Measurements from ENCODE around the gene GRIA4.
"Not testable (repeated sequence)": the region's sequence is repeated elsewhere in the genome, so short reads cannot be mapped to it uniquely, and the experiment has no call there.

GRIA4 gene

DNA sequence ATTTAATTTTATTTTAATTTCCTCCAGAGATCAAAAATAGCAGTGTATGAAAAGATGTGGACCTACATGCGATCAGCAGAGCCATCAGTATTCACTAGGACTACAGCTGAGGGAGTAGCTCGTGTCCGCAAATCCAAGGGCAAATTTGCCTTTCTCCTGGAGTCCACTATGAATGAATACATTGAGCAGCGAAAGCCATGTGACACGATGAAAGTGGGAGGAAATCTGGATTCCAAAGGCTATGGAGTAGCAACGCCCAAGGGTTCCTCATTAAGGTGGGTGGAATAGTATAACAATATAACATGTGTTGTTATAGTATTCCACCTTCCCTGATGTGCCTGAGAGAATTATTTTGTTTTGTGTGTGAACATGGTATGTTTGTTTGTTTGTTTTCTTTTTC lies 323.8 kb downstream of the GRIA4 start:
- no peak for DNase-seq

DNA sequence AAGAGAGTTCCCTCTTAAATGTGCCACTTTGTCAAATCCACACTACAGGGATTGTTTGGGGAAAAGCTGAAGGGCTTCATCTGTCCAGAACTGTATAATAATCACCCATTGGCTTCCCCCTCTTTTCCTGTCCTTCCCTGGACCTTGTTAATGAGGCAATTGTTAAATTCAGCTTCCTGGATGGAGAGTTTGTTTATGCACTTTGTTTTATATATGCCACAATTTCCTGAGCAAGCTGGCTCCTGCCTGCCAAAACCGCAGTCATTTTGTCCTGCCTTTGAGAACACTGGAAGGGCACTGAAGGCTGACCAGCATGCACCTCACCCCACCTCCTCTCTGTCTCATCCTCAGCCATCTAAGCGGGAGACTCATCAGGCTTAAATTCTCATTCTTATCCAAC lies 325.9 kb downstream of the GRIA4 start:
- no peak for DNase-seq

GRCh38 chr11:105937331-105937730 lies 327.5 kb downstream of the GRIA4 start:
- no peak for DNase-seq

DNA sequence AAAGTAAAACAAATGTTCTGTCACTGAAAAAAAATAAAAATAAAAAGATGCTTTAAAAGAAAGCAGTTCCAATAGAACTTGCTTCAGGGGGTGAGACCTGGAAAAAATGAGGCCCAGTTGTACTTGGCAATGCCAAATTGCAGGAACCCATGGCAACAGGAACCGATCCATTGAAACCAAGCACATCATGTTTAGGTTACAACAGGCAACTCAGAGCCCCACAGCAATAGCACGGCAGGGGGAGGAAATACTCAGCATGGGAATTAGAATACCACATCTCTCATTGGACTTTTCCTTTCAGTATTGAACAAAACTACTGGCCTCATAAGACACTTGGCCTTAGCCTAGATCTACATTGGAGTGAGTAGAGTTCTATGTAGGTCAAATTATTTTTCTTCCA lies 327.9 kb downstream of the GRIA4 start:
- DNase-seq, result no peak

GRCh38 chr11:105942921-105943320 lies 333.0 kb downstream of the GRIA4 start:
- DNase-seq, result no peak

DNA sequence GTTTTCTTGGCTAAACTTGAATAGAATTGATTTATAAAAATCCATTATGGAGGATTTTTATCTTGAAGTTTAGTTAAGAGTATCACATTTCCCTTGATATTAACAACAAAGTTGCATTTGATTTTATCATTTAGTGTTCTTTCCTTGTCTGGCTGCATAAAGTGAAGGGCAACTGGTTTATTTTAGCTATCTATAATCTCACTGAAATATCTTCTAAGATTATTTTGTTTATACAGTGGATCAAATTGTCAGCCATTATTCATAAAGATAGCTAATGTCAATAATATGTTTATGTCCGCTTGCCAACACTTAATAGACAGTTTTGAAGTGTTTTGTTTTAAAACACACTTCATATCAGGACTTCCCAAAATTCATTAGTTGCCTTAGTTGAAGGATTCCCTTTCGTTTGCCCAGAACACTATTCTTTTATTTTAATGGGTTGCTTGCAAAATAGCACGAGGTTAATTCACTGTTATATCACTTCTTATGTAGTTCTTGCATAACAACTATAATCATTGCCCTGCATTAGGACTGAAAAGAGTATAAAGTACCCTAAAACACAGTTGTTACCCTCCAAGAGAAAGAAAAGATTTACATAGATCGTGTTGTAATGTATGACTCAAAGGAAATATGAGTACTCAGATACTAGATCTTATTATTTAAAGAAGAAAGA lies 339.2 kb downstream of the GRIA4 start:
- DNase-seq, result no peak

GRCh38 chr11:105953886-105954285 lies 344.0 kb downstream of the GRIA4 start:
- DNase-seq, result no peak

DNA sequence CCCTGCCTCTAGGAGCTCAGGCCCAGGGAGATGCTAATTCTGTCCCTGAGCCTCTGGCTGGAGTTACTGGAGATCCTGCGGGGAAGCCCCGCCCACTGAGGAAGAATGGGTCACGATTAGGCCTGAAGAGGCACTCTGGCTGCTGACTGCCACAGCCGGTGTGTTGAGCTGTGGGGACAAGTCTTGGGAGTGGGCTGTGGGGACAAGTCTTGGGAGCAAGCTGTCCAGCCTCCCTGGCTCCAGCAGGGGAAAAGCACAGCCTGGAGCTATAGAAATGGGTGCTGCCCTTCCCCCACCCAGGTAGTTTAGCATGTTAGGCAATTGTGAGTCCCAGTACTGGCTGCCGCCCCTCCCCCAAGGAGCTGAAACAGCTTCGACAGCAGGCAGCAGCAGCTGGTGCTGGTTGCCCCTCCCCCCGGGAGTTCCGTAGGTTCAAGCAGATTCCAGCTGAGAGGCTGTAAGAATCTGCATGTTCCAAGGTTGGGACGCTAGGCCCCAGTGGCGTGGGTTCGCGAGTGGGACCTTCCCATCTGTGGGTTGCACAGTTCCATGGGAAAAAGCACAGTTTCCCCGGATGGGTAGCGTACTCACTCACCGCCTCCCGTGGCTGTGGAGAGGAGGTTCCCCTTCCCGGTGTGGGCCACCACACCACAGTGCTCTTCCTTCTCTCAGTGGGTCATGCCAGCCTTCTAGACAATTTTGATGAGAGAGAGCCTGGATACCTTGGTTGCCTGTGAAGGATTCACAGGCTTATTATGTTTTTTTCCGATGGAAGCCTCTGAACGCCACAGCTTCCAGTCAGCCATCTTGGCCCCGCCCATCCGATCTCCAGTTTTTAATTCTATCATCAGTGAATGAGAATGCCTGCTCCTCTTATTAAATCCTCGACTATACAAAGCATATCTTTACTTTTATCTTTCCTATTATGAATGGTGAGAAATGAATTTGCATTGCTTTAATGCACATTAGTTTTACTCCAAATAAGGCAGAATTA lies 350.7 kb downstream of the GRIA4 start:
- no peak for DNase-seq

DNA sequence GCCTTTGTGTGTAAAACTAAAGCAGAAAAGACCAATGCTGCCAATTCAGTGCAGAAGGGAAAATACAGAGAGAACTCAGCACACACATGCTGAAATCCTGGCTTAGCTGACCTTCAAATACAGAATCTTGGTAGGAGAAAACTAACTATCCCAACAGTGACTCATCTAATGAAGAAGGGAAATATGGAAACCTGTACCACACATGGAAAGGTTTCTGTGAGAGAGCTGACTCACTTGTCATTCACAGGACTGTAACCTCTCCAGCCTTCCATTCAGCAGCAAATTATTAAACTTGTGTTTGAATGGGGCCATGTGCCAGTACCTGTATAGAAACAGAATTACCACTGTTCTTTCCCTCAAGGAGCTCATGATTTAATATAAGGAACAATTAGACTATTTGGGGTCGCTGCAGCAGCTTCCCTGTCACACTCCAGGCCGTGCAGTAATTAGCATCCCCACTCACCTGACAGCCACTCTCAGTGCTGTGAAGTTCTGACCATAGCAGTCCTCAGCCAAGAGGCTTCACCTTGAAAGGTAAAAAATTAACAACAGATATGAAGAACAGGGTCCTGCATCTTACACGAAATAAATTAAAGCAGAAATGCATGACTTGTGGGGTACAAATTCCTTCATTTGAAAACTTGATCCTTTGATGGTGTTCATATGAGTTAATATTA lies 358.3 kb downstream of the GRIA4 start:
- no peak for DNase-seq

- DNase-seq, result no peak
Observed at GRCh38 chr11:105969756-105970155, 359.9 kb downstream of the GRIA4 start.

DNA sequence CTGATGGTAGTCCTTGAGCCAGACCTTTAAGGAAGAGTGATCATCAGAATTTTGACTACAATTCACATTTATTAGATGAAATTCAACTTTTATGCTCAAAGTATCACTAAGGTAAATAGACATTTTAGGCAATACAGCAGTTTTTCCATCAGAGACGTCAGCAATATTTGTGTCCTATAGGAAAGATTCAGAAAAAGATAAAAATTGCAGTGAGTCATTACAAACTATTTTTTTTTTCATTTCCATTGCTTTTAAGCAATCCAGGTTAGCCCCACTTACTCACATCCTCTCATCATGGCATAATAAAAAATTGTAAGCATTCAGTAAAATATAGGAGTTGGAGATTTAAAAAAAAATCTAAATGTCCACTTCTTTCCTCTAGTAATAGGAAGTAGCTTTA lies 365.3 kb downstream of the GRIA4 start:
- DNase-seq, result no peak

DNA sequence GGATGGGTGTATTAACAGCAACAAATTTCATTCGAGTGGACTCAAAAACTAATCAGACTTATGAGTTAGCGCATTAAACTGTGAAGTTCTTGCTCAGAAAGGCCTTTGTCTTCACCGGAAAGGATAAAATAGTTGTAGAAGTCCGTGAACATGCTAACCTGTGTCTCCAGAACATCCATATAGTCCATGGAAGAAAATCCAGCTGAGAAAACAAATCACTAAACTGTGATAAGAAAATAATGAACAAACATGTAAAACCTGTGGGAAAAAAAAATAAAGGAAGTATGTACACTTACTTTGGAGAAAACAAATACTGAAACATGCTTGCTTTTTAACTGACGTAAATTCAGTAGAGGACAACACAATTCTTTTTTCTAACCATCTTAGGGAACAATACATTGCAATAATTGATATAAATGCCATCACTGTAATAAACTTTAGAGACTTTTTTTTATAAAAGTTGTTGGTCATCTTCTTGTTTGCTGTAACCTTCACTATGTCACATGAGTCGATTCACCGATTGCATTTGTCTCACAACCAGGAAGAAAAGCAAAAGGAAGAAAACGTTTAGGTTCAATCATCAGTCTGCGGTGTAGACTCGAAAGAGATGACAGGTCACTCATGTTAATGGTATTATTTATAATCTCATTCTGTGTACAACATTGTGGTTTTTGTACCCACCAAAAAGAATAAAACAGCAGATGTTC lies 370.3 kb downstream of the GRIA4 start:
- no peak for DNase-seq

DNA sequence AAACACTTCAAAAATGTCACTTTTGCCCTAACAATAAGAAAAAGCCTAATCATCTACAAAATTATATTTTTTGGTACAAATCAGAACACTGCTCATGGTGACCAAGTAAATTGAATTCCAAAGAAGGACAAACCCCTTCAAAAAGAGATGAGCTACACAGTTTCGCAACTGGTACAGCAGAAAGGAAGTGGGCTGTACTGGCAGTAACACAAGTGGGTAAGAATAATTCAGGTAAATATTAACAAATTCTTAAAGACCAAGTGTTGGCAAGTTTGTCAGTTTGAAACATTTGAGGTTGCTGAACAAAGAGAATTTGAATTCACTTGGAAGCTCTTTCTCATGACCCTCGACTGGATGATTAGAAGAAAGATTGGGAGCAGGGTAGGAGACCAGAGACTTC lies 376.7 kb downstream of the GRIA4 start:
- DNase-seq, result no peak

DNA sequence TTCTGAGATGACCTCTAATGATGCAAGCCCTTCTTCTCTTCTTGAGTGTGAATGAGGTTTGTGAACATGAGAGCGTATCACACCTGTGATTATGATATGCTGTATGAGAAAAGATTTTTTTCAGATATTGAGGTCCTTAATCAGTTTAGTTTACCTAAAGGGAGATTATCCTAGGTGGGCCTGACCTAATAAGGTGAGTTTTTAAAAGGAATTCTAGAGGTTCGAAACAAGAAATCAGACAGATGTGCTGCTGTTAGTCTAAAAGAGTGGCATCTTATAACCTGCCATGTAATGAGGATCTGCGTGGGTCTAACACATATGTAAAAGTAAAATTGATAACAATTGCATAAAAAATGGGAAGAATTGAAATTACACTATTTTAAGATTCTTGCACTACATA lies 378.3 kb downstream of the GRIA4 start:
- DNase-seq, result no peak

DNA sequence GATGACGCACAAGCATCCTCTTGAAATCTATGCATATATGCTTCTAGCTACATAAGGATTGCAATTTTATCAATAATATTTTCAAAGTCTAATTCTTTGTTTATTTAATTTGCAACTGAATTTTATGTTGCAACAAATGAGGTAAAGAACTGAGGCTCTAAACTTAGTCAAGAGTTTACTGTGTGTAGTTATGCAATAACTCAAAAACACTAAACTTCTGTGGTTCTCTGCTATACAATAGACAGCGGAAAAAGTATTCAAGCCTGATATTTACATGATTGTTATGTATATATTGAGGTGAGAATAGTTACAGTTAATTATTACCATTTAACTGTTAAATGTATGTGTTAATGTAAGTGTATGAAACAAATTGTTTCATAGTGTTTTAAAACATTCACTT lies 379.3 kb downstream of the GRIA4 start:
- DNase-seq, result no peak

- DNase-seq, result no peak
Observed at GRCh38 chr11:105991888-105992287, 382.0 kb downstream of the GRIA4 start.

DNA sequence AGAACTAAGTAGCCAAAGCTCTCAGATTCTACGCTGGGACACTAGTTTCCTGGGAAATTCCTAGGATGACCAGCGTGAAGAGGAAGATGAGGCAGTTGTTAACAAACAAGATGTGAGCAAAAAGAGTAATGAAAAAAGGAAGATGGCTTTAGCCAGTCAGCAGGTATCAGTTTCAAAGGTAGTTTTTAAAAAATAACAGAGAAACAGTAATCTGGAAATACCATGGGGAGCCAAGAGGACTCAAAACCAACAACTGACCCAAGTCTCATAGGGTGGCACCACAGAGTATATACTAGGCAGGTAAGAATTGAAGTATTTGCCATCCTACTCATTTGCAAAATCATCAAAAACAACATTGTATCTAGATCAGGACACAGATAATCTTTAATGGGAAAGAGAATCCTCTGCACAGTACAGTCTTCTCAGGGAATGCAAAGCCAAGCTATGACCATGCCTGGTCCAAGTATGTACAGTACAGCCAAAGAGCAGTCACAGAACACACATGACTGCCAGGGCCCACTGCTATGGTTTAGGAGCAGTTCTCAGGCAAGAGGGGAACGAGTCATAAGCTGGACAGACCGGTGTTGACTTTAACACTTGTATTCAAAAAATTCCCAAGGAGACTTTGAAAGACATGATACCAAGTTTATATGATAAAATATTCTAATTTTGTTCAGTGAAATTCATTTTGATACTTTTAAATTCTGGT lies 391.6 kb downstream of the GRIA4 start:
- no peak for DNase-seq

GRCh38 chr11:106003094-106003493 lies 393.2 kb downstream of the GRIA4 start:
- not testable (repeated sequence) for DNase-seq

GRCh38 chr11:106011481-106011880 lies 401.6 kb downstream of the GRIA4 start:
- DNase-seq, result no peak

GRCh38 chr11:106012744-106013143 lies 402.9 kb downstream of the GRIA4 start:
- no peak for DNase-seq

DNA sequence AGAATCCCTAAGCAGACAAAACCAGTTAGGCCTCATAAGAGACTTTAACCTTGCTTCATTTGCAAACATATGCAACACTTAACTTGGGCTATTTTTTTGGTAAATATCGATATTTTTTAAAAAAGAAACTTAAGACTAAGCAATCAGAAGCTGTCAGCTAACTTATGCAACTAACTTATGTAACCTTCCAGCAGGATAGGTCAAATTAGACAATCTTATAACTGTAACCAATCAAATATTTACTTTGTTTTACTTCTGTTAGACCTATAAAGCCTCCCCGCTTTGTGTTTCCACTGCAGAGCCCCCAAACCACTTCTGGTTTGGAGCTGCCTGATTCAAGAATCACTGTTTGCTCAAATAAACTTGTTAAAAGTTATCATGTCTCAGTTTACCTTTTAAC lies 404.2 kb downstream of the GRIA4 start:
- no peak for DNase-seq

DNA sequence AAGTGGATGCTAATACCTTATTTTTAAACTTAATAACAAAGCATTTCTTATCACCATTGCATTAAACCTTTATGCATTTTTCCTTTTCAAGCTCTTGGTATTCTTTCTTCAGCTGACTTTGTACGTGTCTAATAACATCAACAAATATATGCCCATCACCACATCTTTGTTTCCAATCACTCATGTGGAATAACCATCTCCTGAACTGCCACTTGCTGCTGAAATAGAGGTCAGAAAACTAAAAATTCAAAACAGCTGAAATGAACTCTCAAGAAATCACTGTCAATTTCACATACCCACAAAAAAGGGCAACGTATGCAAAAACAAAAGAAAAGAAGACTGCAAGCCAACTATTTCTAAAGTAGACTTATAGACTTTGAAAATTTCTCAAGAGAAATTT lies 404.7 kb downstream of the GRIA4 start:
- no peak for DNase-seq

All from GOT3 (cell line).